GM18507 (cell line): Measurements from ENCODE around the gene CRMP1.
"Not testable (repeated sequence)": the region's sequence is repeated elsewhere in the genome, so short reads cannot be mapped to it uniquely, and the experiment has no call there.

Source experiments
- DNase-seq: peaks from one replicate; pipeline ENCODE4 v3.0.0; 2011; ENCODE audit warnings: low read depth; ENCODE audit not compliant: insufficient read length; ENCODE audit errors: extremely low spot score
- FAIRE-seq: peaks from 2 replicates; lab custom pipeline; 2011; peaks lifted over from hg19 to GRCh38; lab: Jason Lieb, UNC

The CRMP1 gene

GRCh38 chr4:5827108-5828004 lies 65.5 kb downstream of the CRMP1 start:
- DNase-seq (no peak), FAIRE-seq (no peak)

GRCh38 chr4:5826437-5827107 lies 66.3 kb downstream of the CRMP1 start:
- no peak for DNase-seq
- no peak for FAIRE-seq

GRCh38 chr4:5825321-5826041 lies 67.4 kb downstream of the CRMP1 start:
- DNase-seq, result no peak

GRCh38 chr4:5824635-5825034 lies 68.3 kb downstream of the CRMP1 start:
- DNase-seq, result peak; percentile 11
- FAIRE-seq, result no peak

More at GRCh38 chr4:5825321-5826041, 67.4 kb downstream of the CRMP1 start:
- FAIRE-seq, result no peak

GRCh38 chr4:5824227-5824626 lies 68.7 kb downstream of the CRMP1 start:
- no peak for FAIRE-seq

GRCh38 chr4:5823542-5824211 lies 69.2 kb downstream of the CRMP1 start:
- DNase-seq (no peak), FAIRE-seq (no peak)

More at GRCh38 chr4:5824227-5824626, 68.7 kb downstream of the CRMP1 start:
- no peak for DNase-seq

GRCh38 chr4:5822619-5823018 lies 70.3 kb downstream of the CRMP1 start:
- FAIRE-seq (no peak), DNase-seq (no peak)

GRCh38 chr4:5821665-5822358 lies 71.1 kb downstream of the CRMP1 start:
- FAIRE-seq (no peak), DNase-seq (no peak)

- DNase-seq (no peak), FAIRE-seq (no peak)
Measured at GRCh38 chr4:5816851-5817375, 76.0 kb downstream of the CRMP1 start.

- FAIRE-seq (no peak), DNase-seq (no peak)
Measured at GRCh38 chr4:5816101-5816500, 76.8 kb downstream of the CRMP1 start.

- no peak for DNase-seq
- FAIRE-seq, result no peak
Measured at GRCh38 chr4:5815641-5816040, 77.2 kb downstream of the CRMP1 start.

GRCh38 chr4:5814421-5814820 lies 78.5 kb downstream of the CRMP1 start:
- FAIRE-seq (no peak), DNase-seq (no peak)

GRCh38 chr4:5813882-5814255 lies 79.0 kb downstream of the CRMP1 start:
- no peak for FAIRE-seq

GRCh38 chr4:5812506-5813229 lies 80.2 kb downstream of the CRMP1 start:
- DNase-seq, result peak; percentile 28
- FAIRE-seq, result peak; percentile 18

More at GRCh38 chr4:5813882-5814255, 79.0 kb downstream of the CRMP1 start:
- DNase-seq, result no peak

- not testable (repeated sequence) for DNase-seq, FAIRE-seq
Measured at GRCh38 chr4:5812057-5812456, 80.8 kb downstream of the CRMP1 start.

- DNase-seq (no peak), FAIRE-seq (no peak)
Measured at GRCh38 chr4:5810770-5811430, 82.0 kb downstream of the CRMP1 start.

- FAIRE-seq, result no peak
- no peak for DNase-seq
Measured at GRCh38 chr4:5810151-5810550, 82.7 kb downstream of the CRMP1 start.
